Suprapubic skin (tissue), 4 donors: ENCODE measurements around the gene MCTP1. TPM values are rescaled to one million over a fixed set of nuclear protein-coding genes. Genes with fewer than 3 reads are reported as not detected.
"Not testable (repeated sequence)": the region's sequence is repeated elsewhere in the genome, so short reads cannot be mapped to it uniquely, and the experiment has no call there.

Experiments
- DNase-seq, 2 donors: peaks; one replicate each; pipeline ENCODE4 v3.0.0-alpha.2; 2019; ENCODE audit warnings: low spot score in 2 of 2
- H3K27ac ChIP-seq: fragments of 200-600 bp; sonication (generic); one replicate; pipeline ENCODE4 v1.5.1; 2019
- H3K27me3 ChIP-seq: fragments of 200-600 bp; sonication (generic); one replicate; pipeline ENCODE4 v1.5.1; 2019
- H3K36me3 ChIP-seq: fragments of 200-600 bp; sonication (generic); one replicate; pipeline ENCODE4 v1.5.1; 2019
- H3K4me1 ChIP-seq: fragments of 200-600 bp; sonication (generic); one replicate; pipeline ENCODE4 v1.5.1; 2019
- H3K4me3 ChIP-seq: fragments of 200-600 bp; sonication (generic); one replicate; pipeline ENCODE4 v1.5.1; 2019; ENCODE audit warnings: mild to moderate bottlenecking
- H3K9me3 ChIP-seq: fragments of 200-600 bp; sonication (generic); one replicate; pipeline ENCODE4 v1.5.1; 2019
- EP300 ChIP-seq: sonication (generic); formaldehyde crosslinking; IDR thresholded peaks from one replicate; pipeline ENCODE4 v1.6.1; 2017; ENCODE audit warnings: antibody characterized with exemption
- POLR2A ChIP-seq, 2 donors: fragments of 450-650 bp; IDR thresholded peaks; one replicate each; pipeline ENCODE4 v1.6.1; 2017; ENCODE audit warnings: antibody characterized with exemption in 2 of 2, mild to moderate bottlenecking in 2 of 2, moderate library complexity in 2 of 2
- POLR2AphosphoS5 ChIP-seq, 3 donors: sonication (generic); formaldehyde crosslinking; IDR thresholded peaks; one replicate each; pipeline ENCODE4 v1.6.1; 2017; ENCODE audit warnings: antibody characterized with exemption in 3 of 3
- WGBS: methylation state at CpG from one replicate; pipeline ENCODE4 v1.1.5; 2018; 5-methylcytosine and 5-hydroxymethylcytosine counted together
- total RNA-seq, 4 donors: library from RNA; depleted of rRNA; stranded (reverse); fragments of >200 nt; gene quantifications; one replicate each; pipeline ENCODE4 v1.1.0, GENCODE V29; 2016
- TF ChIP-seq, protein P1 (sequence below), 2 donors: fragments of 200-600 bp in 1 of 2; fragments of 450-650 bp in 1 of 2; sonication (generic) in 1 of 2; IDR thresholded peaks; one replicate each; pipeline ENCODE4 v1.5.1; 2016 to 2019; ENCODE audit warnings: antibody characterized with exemption in 2 of 2, mild to moderate bottlenecking in 1 of 2, moderate library complexity in 1 of 2

MCTP1 gene
- total RNA-seq, 4 donors from 2014 or later = 5.0 to 19.1 (median 10.6) TPM

GRCh38 chr5:94969174-94969573 lies 315.7 kb downstream of the MCTP1 start:
- 47% methylated on average over 3 of the region's 3 CpGs for WGBS
- TF ChIP-seq POLR2A (IDR thresholded peaks at IDR 0.05) (no peak), EP300 (no peak), POLR2AphosphoS5 (IDR thresholded peaks at IDR 0.05) (no peak)
- TF ChIP-seq, protein P1, sequence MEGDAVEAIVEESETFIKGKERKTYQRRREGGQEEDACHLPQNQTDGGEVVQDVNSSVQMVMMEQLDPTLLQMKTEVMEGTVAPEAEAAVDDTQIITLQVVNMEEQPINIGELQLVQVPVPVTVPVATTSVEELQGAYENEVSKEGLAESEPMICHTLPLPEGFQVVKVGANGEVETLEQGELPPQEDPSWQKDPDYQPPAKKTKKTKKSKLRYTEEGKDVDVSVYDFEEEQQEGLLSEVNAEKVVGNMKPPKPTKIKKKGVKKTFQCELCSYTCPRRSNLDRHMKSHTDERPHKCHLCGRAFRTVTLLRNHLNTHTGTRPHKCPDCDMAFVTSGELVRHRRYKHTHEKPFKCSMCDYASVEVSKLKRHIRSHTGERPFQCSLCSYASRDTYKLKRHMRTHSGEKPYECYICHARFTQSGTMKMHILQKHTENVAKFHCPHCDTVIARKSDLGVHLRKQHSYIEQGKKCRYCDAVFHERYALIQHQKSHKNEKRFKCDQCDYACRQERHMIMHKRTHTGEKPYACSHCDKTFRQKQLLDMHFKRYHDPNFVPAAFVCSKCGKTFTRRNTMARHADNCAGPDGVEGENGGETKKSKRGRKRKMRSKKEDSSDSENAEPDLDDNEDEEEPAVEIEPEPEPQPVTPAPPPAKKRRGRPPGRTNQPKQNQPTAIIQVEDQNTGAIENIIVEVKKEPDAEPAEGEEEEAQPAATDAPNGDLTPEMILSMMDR (IDR thresholded peaks at IDR 0.05) = no peak
- no peak overlapping the region for H3K4me3 ChIP-seq

DNA sequence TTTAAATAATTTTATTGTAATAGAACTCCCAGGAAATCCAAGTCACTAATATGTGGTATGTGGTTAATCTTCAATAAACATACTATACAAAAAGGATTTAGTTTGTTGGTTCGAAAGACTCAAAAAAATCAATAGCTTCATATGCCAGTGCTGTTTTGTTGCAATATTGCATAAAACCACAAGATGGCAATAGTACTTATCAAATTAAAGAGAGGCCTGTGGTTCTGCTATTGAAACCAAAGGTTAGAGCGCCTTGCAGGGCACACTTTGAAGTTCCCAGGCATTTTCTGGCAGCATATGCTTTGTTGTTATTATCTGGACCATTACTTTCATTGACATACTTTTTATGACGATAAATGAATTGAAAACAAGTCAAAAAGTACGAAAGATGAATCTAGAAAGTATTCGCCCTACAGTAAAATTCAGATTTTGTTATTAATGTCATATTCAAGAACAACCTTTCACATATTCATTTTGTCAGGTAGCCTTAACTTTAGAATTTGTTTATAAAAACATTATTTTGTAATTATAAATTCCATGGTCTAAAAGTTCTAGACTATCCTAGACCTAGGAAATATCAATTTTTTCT lies 316.3 kb downstream of the MCTP1 start:
- no peaks in the 10 kb centered on the region for H3K4me1 ChIP-seq
- WGBS = 46% methylated on average over 5 of the region's 5 CpGs
- H3K9me3 ChIP-seq = peaks cover 4% of the 10 kb centered on the region
- H3K27me3 ChIP-seq = no peaks in the 10 kb centered on the region
- H3K36me3 ChIP-seq = no peaks in the 10 kb centered on the region
- H3K27ac ChIP-seq = no peak overlapping the region
- no peak overlapping the region for H3K4me3 ChIP-seq
- DNase-seq = no peak
- no peak for TF ChIP-seq POLR2AphosphoS5 (IDR thresholded peaks at IDR 0.05)
- TF ChIP-seq, protein P1 (IDR thresholded peaks at IDR 0.05) = peak in 1 of 2 donors; percentile 46

More at GRCh38 chr5:94969174-94969573, 315.7 kb downstream of the MCTP1 start:
- Histone ChIP-seq H3K4me1 (no peaks in the 10 kb centered on the region), H3K36me3 (no peaks in the 10 kb centered on the region), H3K27me3 (no peaks in the 10 kb centered on the region), H3K27ac (no peak overlapping the region), H3K9me3 (peaks cover 4% of the 10 kb centered on the region)
- no peak for DNase-seq

- no peaks in the 10 kb centered on the region for H3K36me3 ChIP-seq
- WGBS = 79% methylated on average over 6 of the region's 6 CpGs
- no peak for TF ChIP-seq POLR2A (IDR thresholded peaks at IDR 0.05)
- TF ChIP-seq, protein P1 (IDR thresholded peaks at IDR 0.05) = no peak
- TF ChIP-seq EP300 = no peak
- TF ChIP-seq POLR2AphosphoS5 (IDR thresholded peaks at IDR 0.05) = no peak
- H3K27ac ChIP-seq = no peak overlapping the region
- peaks cover 4% of the 10 kb centered on the region for H3K9me3 ChIP-seq
- no peaks in the 10 kb centered on the region for H3K4me1 ChIP-seq
- no peaks in the 10 kb centered on the region for H3K27me3 ChIP-seq
- DNase-seq = no peak
- H3K4me3 ChIP-seq = no peak overlapping the region
These were observed 317.4 kb downstream of the MCTP1 start for GRCh38 chr5:94967525-94967924.

- not testable (repeated sequence) for H3K27me3 ChIP-seq, H3K36me3 ChIP-seq, H3K27ac ChIP-seq, H3K4me3 ChIP-seq, DNase-seq, H3K4me1 ChIP-seq, H3K9me3 ChIP-seq
- WGBS = 85% methylated on average over 2 of the region's 2 CpGs
These were observed 325.6 kb downstream of the MCTP1 start for GRCh38 chr5:94959279-94959678.

- Histone ChIP-seq H3K9me3 (no peaks in the 10 kb centered on the region), H3K27me3 (no peaks in the 10 kb centered on the region), H3K36me3 (no peaks in the 10 kb centered on the region), H3K4me3 (no peak overlapping the region), H3K4me1 (no peaks in the 10 kb centered on the region), H3K27ac (no peak overlapping the region)
- WGBS = 70% methylated on average over 2 of the region's 2 CpGs
- DNase-seq = peak in 1 of 2 donors; percentile 55
- TF ChIP-seq POLR2AphosphoS5 (IDR thresholded peaks at IDR 0.05) = no peak
- TF ChIP-seq, protein P1 (IDR thresholded peaks at IDR 0.05) = no peak
- TF ChIP-seq EP300 = no peak
- TF ChIP-seq POLR2A (IDR thresholded peaks at IDR 0.05) = no peak
These were observed 339.2 kb downstream of the MCTP1 start for GRCh38 chr5:94945656-94946055.

DNA sequence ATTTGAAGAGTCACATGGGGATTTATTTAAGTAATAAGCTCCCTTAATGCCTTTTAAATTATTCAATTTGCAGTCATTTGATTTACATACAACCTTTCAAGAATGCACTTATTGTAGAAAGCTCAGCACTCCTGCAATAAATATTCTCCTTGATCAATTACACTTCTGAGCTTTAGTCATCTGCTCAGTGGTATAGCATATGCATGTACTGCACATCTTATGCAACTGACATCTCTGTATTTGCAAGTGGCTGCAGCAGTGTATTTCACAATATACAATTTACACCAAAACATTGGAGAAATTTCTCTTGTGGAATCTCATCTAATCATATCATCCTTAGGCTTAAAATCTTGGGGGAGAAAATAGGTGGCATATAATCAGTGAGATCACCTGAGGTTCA lies 340.7 kb downstream of the MCTP1 start:
- DNase-seq = no peak
- no peaks in the 10 kb centered on the region for H3K4me1 ChIP-seq
- no peaks in the 10 kb centered on the region for H3K9me3 ChIP-seq

More for the DNA sequence above, 340.7 kb downstream of the MCTP1 start:
- Histone ChIP-seq H3K27ac (no peak overlapping the region), H3K4me3 (no peak overlapping the region), H3K36me3 (no peaks in the 10 kb centered on the region), H3K27me3 (no peaks in the 10 kb centered on the region)
- TF ChIP-seq, protein P1 (IDR thresholded peaks at IDR 0.05) = no peak
- no peak for TF ChIP-seq POLR2A (IDR thresholded peaks at IDR 0.05)
- TF ChIP-seq POLR2AphosphoS5 (IDR thresholded peaks at IDR 0.05) = no peak
- TF ChIP-seq EP300 = no peak
